Anterior cingulate cortex (tissue), 58 donors: Measurements from ENCODE around the gene KCNJ6.
"Not testable (repeated sequence)": the region's sequence is repeated elsewhere in the genome, so short reads cannot be mapped to it uniquely, and the experiment has no call there.

Experiments used
- DNase-seq, 58 donors: peaks; one replicate each; lab custom pipeline; 2025; lab: John Stamatoyannopoulos, UW

KCNJ6 gene

DNA sequence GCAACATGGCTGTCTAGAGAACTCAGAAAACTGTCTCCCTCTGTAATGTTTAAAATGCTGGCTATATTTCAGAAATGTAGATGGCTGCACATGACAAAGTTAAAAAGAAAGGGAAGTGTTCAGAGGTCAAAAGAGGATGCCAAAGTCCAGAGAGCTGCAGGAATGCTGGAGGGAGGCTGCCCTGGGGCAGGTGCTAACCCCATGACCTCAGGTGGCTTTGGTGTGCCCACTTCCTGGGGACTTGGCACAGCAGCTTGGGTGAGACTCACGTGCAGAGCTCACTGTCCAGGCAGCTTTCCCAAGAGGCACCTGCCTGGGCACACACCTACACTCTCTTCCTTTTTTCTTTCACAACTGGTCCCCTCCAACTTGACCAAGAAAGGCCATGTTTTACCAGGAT, 256.4 kb downstream of the KCNJ6 start:
- no peak for DNase-seq

- DNase-seq = peak in 1 of 58 donors; percentile 35
Observed at GRCh38 chr21:37658817-37659458, 257.3 kb downstream of the KCNJ6 start.

DNA sequence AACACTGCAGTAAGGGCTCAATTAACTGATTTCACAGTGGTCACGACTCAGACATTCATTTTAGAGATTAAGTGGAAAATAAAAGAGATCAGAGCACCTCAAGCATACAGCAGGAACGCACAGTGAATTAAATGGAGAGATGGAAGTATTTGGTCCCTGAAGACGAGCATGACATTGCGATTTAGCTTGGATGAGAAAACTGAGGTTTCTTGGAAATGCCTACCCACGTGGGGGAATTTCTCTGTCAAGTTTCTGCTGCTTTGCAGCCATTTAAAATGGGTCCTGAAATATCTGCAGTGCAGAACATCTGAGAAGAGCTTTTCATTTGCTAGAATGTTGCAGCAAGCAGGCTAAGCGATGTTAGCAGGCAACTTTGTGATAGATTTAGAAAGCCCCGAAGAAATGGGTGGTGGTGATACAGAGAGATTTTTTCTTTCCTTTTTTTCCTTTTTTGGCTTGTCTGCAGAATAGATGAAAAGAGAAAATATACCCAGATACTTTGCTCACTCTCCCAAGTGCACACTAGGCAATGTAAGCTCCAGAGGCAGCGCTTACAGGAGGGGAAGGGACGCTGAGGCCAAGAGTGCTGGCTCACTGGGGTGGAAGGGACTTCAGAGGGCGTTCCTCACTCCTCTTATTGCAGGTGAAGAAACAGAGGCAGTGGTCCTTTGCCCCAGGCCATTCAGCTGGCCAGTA, 258.0 kb downstream of the KCNJ6 start:
- DNase-seq = peak in 5 of 58 donors; percentile 3 to 38 (median 14)

DNA sequence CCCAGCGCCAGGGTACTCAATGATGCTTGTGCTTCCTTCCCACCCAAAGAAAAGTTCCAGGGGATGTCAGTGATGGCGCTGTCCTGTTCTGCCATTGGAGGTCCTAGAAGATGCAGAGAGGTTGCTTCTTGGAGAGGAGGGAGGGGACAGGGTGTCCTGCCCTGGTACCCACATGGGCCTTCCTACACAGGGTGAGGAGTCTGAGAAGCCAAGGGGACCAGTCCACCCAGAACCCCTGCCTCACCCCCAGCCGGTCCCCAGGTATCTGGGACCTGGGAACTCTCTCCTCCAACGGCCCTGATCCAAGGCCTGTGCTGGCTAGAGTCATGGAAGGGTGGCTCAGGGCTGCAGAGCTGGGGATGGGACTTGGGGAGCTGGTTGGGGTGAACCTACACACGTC, 259.4 kb downstream of the KCNJ6 start:
- DNase-seq = no peak

- DNase-seq = no peak
Observed at GRCh38 chr21:37655611-37656300, 260.5 kb downstream of the KCNJ6 start.

- DNase-seq = no peak
Observed at GRCh38 chr21:37654596-37654995, 261.7 kb downstream of the KCNJ6 start.

DNA sequence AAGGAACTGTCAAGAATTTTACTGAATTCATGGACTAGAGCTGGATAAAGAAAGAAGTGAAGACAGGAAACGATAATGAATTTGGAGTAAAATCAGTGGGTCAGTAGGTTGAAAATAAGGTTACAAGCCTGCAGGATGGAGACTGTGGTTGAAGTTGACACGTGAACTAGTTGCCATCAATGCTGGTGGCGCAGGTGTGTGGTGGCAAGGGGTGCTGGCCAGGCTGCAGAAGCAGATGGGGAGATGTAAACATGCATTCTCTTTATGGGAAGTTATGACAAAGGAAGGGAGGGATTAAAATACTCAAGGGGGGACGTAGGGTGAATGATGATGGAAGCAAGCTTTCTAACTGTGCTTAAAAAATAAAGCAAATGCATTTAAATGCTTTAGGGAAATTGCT, 263.1 kb downstream of the KCNJ6 start:
- no peak for DNase-seq

DNA sequence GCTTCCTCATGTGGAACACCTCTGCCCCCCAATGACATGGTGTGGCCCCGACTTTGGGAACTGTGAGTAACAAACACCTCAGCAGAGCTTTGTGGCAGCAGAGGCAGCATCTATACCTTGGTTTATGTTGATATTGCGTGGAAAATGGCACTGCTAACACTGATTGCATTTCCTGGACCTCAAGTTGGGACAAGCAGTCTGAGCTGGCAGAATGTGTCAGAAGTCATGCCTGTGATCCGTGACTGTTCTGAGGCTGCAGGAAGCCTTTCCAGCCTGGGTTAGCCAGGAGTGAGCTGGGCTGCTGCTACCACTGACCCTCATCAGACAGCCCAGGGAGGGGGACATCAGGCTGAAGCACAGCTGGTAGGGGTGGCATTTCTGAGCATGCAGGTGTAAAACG, 268.5 kb downstream of the KCNJ6 start:
- DNase-seq = no peak

- DNase-seq = not testable (repeated sequence)
Observed at GRCh38 chr21:37646761-37647160, 269.5 kb downstream of the KCNJ6 start.

DNA sequence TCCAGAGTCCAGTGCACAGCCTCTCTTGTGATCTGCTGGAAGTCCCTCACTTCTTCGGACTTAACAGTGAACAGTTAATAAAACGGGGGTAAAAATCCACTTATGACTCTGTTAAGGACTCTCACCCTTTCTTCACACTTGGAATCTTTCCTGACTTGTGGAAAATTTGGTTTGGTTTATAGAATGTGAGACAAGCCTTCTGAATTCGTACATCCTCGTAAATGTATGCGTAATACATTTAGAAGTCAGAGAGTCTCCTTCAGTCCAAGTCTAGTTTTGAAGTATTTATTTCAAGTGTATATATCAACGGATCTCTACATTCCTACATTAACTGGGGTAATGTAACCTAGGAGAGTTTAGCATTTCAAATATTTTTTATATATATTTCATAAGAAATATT, 270.4 kb downstream of the KCNJ6 start:
- no peak for DNase-seq

DNA sequence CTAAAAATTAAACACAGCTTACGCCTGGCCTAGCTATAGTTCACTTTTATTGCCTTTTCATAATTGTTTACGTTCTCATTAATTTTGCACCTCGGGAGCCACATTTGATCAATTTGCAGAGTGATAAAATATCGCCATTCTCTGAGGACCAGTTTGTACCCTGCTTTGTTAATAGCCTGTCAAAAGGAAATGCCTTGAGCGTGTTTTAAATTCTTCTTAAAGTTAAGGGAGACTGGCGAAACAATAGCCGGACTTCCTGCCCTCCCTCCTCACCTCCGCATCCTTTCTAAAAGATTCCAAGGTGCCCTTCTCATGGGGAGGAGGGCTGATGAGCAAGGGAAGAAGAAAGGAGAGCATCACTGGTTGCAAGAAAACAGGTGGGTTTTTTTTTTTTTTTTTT, 271.6 kb downstream of the KCNJ6 start:
- no peak for DNase-seq

GRCh38 chr21:37643862-37644261, 272.4 kb downstream of the KCNJ6 start:
- not testable (repeated sequence) for DNase-seq

DNA sequence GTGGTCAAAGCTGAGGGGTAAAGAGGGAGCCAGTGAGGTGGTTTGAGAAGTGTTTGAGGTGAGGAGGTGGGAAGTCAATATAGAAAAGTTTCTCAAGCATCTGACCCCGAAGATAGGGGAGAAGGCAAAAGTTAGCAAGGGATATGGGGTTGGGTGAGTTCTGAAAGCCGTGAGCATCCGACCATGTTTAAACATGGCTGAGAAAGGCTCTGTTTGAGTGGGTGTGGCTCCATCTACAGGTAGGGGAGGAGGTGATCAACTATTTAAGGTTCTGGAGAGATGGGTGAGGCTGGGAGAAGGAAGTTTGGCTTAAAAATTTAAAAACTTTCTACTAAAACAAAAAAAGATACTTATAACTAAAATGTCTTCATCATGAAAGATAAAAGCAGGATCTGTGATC, 273.8 kb downstream of the KCNJ6 start:
- DNase-seq = no peak

DNA sequence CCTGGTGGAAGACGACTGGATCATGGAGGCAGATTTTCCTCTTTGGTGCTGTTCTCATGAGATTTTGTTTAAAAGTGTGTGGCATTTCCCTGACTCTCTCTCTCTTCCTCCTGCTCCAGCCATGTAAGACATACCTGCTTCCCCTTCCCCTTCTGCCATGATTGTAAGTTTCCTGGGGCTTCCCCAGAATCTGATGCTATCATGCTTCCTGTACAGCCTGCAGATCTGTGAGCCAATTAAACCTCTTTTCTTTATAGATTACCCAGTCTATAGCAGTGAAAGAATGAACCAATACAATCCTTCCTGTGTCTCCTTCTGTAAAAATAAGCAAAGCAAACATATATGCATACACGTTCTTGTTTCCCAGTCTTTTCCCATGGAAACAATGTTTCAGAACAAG, 276.5 kb downstream of the KCNJ6 start:
- DNase-seq = no peak

GRCh38 chr21:37636152-37636860, 280.0 kb downstream of the KCNJ6 start:
- DNase-seq = no peak

DNA sequence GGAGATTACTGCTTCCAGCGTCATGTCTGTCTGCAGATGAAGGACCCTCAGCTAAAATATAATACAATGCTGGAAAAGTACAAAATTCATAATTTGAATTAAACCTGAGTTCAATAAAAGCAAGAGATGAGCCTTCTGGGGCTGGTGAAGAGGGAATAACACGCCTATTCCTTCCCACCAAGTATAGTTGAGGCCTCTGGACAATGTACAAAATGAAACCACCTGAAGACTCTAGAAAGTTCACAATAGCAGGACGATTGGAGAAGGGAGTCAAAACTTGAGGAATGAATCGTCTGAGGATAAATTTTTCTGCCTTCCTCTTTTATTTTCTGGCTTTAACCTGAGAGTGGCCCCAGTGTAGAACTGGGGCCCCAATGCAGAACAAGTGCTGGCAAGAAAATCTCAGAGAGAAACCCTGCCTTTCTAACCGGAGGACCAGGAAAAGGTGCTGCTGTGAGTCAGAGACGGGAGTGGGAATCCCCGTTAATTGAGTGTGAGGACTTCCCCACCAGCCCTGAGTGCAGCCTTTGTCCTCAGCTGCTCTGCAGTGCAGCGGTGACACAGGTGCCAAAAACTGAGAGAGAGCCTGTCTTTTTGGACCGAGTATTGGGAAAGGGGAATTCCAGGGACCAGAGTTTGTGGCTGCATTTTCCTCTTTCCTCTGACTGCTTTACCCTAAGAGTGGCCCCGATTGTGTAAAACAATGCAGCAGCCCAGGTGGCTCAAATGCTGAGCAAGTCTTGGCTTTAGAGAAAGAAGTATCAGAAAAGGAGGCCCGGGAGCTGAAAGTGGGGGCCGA, 284.7 kb downstream of the KCNJ6 start:
- no peak for DNase-seq

GRCh38 chr21:37630872-37631271, 285.4 kb downstream of the KCNJ6 start:
- DNase-seq = no peak

DNA sequence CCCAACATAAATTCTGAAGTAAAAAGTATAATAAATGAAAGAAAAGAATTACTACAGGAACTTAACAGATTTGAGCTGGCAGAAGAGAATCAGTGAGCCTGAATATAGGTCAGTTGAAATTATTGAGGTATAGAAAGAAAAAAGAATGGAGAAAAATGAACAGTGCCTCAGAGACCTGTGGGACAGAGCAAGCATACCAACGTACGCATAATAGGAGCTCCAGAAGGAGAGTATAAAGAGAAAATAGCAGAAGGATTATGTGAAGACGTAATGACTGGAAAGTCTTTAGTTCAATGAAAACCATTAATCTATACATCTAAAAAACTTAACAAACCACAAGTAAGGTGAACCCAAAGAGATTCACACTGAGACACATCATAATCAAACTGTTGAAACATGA, 287.9 kb downstream of the KCNJ6 start:
- DNase-seq = no peak

DNA sequence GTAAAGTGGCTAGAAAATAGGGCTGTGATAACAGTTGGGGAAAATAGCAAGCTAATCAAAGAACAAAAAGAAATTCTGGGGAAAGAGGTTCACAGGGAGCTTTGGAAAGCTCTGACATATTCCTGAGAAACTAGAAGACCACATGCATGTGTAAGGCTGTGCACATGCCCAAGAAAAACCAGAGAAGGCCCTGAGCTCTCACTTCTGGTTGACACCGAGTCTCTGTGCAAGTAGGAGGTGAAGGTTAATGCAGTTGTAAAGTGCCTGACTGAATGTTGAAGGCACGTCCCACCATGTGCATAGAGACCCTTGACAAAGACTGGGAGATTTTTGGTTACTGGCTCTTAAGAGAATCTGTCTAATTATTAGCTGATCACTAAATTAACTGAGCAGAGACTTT, 288.7 kb downstream of the KCNJ6 start:
- no peak for DNase-seq

DNA sequence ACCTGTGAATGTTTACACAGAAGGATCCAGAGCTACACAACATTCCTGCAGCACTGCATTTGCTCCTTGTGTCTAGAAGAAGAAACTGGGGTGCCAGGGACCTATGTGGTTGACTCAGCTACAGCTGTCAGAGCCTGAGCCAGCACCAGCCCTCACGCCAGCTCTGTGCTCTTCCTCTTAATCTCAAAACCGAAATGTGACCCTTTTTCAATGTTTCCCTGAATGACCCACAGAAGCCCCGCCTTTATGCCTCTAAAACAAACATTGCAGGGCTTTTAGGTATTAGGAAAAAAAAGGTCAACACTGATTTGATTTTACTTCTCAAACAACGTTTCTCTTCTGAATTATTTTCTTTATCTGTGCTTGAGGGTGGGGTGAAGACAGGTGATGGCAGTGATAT, 289.2 kb downstream of the KCNJ6 start:
- DNase-seq = no peak
